Fibroblast of lung (primary cell): ENCODE measurements around the gene SLIT2. TPM values are rescaled to one million over a fixed set of nuclear protein-coding genes. Genes with fewer than 3 reads are reported as not detected.

ENCODE experiments used
- DNase-seq, 2 donors: peaks; one replicate each; pipeline versions ENCODE4 v3.0.0 to v3.0.0-alpha.2; 2010; ENCODE audit warnings: low read depth in 2 of 2
- H2AFZ ChIP-seq: 2 replicates; pipeline ENCODE4 v1.5.1; 2012; ENCODE audit warnings: low read length, control low read depth, inconsistent platforms
- H3K27ac ChIP-seq: 2 replicates; pipeline ENCODE4 v1.5.1; 2011; ENCODE audit warnings: low read length, control low read depth; ENCODE audit not compliant: insufficient read depth
- H3K27me3 ChIP-seq: 2 replicates; pipeline ENCODE4 v1.5.1; 2011; ENCODE audit warnings: mild to moderate bottlenecking, low read length; ENCODE audit not compliant: control insufficient read depth, insufficient read depth
- H3K36me3 ChIP-seq: 2 replicates; pipeline ENCODE4 v1.5.1; 2011; ENCODE audit warnings: low read length; ENCODE audit not compliant: control insufficient read depth, insufficient read depth
- H3K4me1 ChIP-seq: 2 replicates; pipeline ENCODE4 v1.5.1; 2011; ENCODE audit warnings: low read length; ENCODE audit not compliant: control insufficient read depth, insufficient read depth; ENCODE audit errors: extremely low read depth
- H3K4me2 ChIP-seq: 2 replicates; pipeline ENCODE4 v1.5.1; 2011; ENCODE audit warnings: low read length, control low read depth; ENCODE audit not compliant: insufficient read depth; ENCODE audit errors: extremely low read depth
- H3K4me3 ChIP-seq, 4 experiments: fragments of 200-600 bp in 1 of 4; sonication (generic) in 1 of 4; replicated peaks in 1 of 4; 2 replicates each; pipeline ENCODE4 v1.5.1; 2011 to 2016; ENCODE audit warnings: low read length in 4 of 4, low read depth in 3 of 4, mild to moderate bottlenecking in 3 of 4, control low read depth in 2 of 4, inconsistent platforms in 1 of 4, mixed read lengths in 1 of 4; ENCODE audit not compliant: insufficient read depth in 1 of 4; ENCODE audit errors: control extremely low read depth in 1 of 4
- H3K79me2 ChIP-seq: 2 replicates; pipeline ENCODE4 v1.5.1; 2012; ENCODE audit warnings: mild to moderate bottlenecking, low read length, inconsistent platforms; ENCODE audit not compliant: control insufficient read depth, insufficient read depth
- H3K9ac ChIP-seq: 2 replicates; pipeline ENCODE4 v1.5.1; 2011; ENCODE audit warnings: mild to moderate bottlenecking, low read length, control low read depth; ENCODE audit not compliant: insufficient read depth
- H3K9me3 ChIP-seq: 2 replicates; pipeline ENCODE4 v1.5.1; 2012; ENCODE audit warnings: low read depth, low read length; ENCODE audit not compliant: control insufficient read depth, insufficient read depth
- H4K20me1 ChIP-seq: 2 replicates; pipeline ENCODE4 v1.5.1; 2011; ENCODE audit warnings: low read length; ENCODE audit not compliant: control insufficient read depth, insufficient read depth; ENCODE audit errors: extremely low read depth
- CTCF ChIP-seq, 2 donors: IDR thresholded peaks in 1 of 2; conservative IDR thresholded peaks in 1 of 2; 1 replicate in 1 of 2; 2 replicates in 1 of 2; pipeline ENCODE4 v1.5.1; 2011 to 2012; ENCODE audit warnings: low read length in 2 of 2, control low read depth in 1 of 2, inconsistent platforms in 1 of 2, low read depth in 1 of 2, mild to moderate bottlenecking in 1 of 2
- EZH2 ChIP-seq: IDR thresholded peaks from 2 replicates; pipeline ENCODE4 v1.5.1; 2012; ENCODE audit warnings: low read length, control low read depth, mild to moderate bottlenecking; ENCODE audit errors: missing control alignments
- polyA plus RNA-seq, 2 donors: library from polyadenylated mRNA; depleted of rRNA in 1 of 2; stranded (reverse) in 1 of 2; unstranded in 1 of 2; fragments of >200 nt; gene quantifications; 2 replicates each; pipeline ENCODE4 v1.2.1, GENCODE V29; 2011 to 2012; ENCODE audit warnings: missing spikeins in 1 of 2
- total RNA-seq: library from RNA; depleted of rRNA; stranded (reverse); fragments of >200 nt; gene quantifications from 2 replicates; pipeline ENCODE4 v1.2.1, GENCODE V29; 2014

SLIT2 gene
- total and polyA plus RNA-seq, 2 donors (not counting 1 experiment from before 2014, with no cell fraction given): 12.6 to 27.8 TPM

DNA sequence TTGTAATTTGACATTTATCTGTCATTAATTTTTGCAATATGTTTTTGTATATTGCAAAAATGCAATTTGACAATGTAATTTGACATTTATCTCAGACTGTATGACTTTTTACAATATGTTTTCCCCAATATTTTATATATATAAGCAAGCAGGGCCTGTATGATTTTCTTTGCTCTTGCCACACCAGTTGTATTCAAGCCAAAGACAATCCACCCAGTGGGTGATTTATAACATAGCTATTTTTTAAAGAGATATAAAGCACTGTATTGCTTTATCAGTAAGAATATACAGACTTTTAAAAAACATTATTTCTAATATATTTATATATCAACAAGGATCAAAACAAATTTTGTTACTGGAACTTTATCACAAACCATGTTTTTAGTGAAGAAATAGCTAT lies 47.3 kb downstream of the SLIT2 start:
- Histone ChIP-seq H3K4me1 (no peaks in the 10 kb centered on the region), H3K9me3 (no peaks in the 10 kb centered on the region), H3K4me2 (no peak overlapping the region), H3K36me3 (no peaks in the 10 kb centered on the region), H3K9ac (no peak overlapping the region), H3K4me3 (no peak overlapping the region), H3K27me3 (no peaks in the 10 kb centered on the region), H3K27ac (no peak overlapping the region), H3K79me2 (no peaks in the 10 kb centered on the region), H4K20me1 (no peaks in the 10 kb centered on the region), H2AFZ (no peak overlapping the region)
- no peak for DNase-seq
- no peak for TF ChIP-seq CTCF (conservative IDR thresholded peaks at IDR 0.05 in 1 of 2, IDR thresholded peaks at IDR 0.05 in 1 of 2; ENCODE audit: low read depth in 1 of 2, low read length in 2 of 2)
- no peak for TF ChIP-seq EZH2

- H3K4me2 ChIP-seq: peak overlapping the region; percentile 19
- H3K36me3 ChIP-seq: no peaks in the 10 kb centered on the region
- H3K9ac ChIP-seq: no peak overlapping the region
- H3K4me3 ChIP-seq: no peak overlapping the region
- H3K27me3 ChIP-seq: no peaks in the 10 kb centered on the region
- H3K4me1 ChIP-seq: no peaks in the 10 kb centered on the region
- H3K79me2 ChIP-seq: no peaks in the 10 kb centered on the region
- H3K9me3 ChIP-seq: no peaks in the 10 kb centered on the region
- no peaks in the 10 kb centered on the region for H4K20me1 ChIP-seq
- peak; percentile 36 to 67 for DNase-seq
- no peak overlapping the region for H3K27ac ChIP-seq
- H2AFZ ChIP-seq: no peak overlapping the region
- TF ChIP-seq EZH2: no peak
- peak; percentile 63 to 66 for TF ChIP-seq CTCF (conservative IDR thresholded peaks at IDR 0.05 in 1 of 2, IDR thresholded peaks at IDR 0.05 in 1 of 2; ENCODE audit: low read depth in 1 of 2, low read length in 2 of 2)
Observed at GRCh38 chr4:20299515-20299914, 47.8 kb downstream of the SLIT2 start.

- Histone ChIP-seq H2AFZ (no peak overlapping the region), H3K4me1 (no peaks in the 10 kb centered on the region), H3K9ac (no peak overlapping the region), H3K4me2 (no peak overlapping the region), H3K9me3 (no peaks in the 10 kb centered on the region), H3K27me3 (no peaks in the 10 kb centered on the region), H4K20me1 (no peaks in the 10 kb centered on the region), H3K79me2 (no peaks in the 10 kb centered on the region), H3K27ac (no peak overlapping the region), H3K36me3 (no peaks in the 10 kb centered on the region), H3K4me3 (no peak overlapping the region)
- TF ChIP-seq EZH2: no peak
- no peak for TF ChIP-seq CTCF (conservative IDR thresholded peaks at IDR 0.05 in 1 of 2, IDR thresholded peaks at IDR 0.05 in 1 of 2; ENCODE audit: low read depth in 1 of 2, low read length in 2 of 2)
- DNase-seq: no peak
Observed at GRCh38 chr4:20301161-20301560, 49.5 kb downstream of the SLIT2 start.
